ENCODE results near the gene PBX1.

- TF ChIP-seq POLR2A (IDR thresholded peaks at IDR 0.05; ENCODE audit: low read depth, low read length) (no peak), CTCF (conservative IDR thresholded peaks at IDR 0.05; ENCODE audit: low read depth, low read length) (no peak), RFX5 (IDR thresholded peaks at IDR 0.05; ENCODE audit: low read depth, low read length) (no peak), CEBPB (IDR thresholded peaks at IDR 0.05; ENCODE audit: low read depth, low read length) (no peak), MXI1 (IDR thresholded peaks at IDR 0.05; ENCODE audit: borderline replicate concordance, low read depth, low read length) (no peak), MAZ (IDR thresholded peaks at IDR 0.05; ENCODE audit: borderline replicate concordance, low read depth, low read length) (no peak)
Observed at GRCh38 chr1:164843743-164844500, 284.9 kb downstream of the PBX1 start.
